Colonic mucosa (tissue), 4 donors: ENCODE results near the gene SLC8B1. TPM values are rescaled to one million over a fixed set of nuclear protein-coding genes. Genes with fewer than 3 reads are reported as not detected.

ENCODE experiments used
- DNase-seq: peaks from one replicate; pipeline ENCODE4 v3.0.0-alpha.2; 2020
- H3K27ac ChIP-seq: fragments of 200-600 bp; one replicate; pipeline ENCODE4 v1.8.0; 2021
- H3K27me3 ChIP-seq: fragments of 200-600 bp; one replicate; pipeline ENCODE4 v1.8.0; 2021
- H3K36me3 ChIP-seq: fragments of 200-600 bp; one replicate; pipeline ENCODE4 v1.8.0; 2021
- H3K4me1 ChIP-seq: fragments of 200-600 bp; one replicate; pipeline ENCODE4 v1.8.0; 2021; ENCODE audit warnings: mild to moderate bottlenecking
- H3K4me3 ChIP-seq: fragments of 200-600 bp; one replicate; pipeline ENCODE4 v1.8.0; 2021
- H3K9ac ChIP-seq, 2 donors: one replicate each; pipeline ENCODE4 v1.7.0; 2013; ENCODE audit warnings: control low read depth in 2 of 2, low read depth in 2 of 2, low read length in 2 of 2
- H3K9me3 ChIP-seq: fragments of 200-600 bp; one replicate; pipeline ENCODE4 v1.8.0; 2021
- intact Hi-C: fragments of 100-400 bp; cut with DNase I; formaldehyde crosslinking; loops from one replicate; pipeline ENCODE4 v1.14.1; 2022
- total RNA-seq, 2 donors: library from RNA; stranded (reverse); fragmentation: NEBNext Ultra II Directional in 1 of 2; extraction: Animal tissue kit (Norgen Biotek cat#: 25700) in 1 of 2; gene quantifications; one replicate each; pipeline ENCODE4 v1.2.1, GENCODE V29; 2021
- TF ChIP-seq, protein P1 (sequence below): fragments of 200-600 bp; IDR thresholded peaks from one replicate; pipeline ENCODE4 v1.8.0; 2022; ENCODE audit warnings: antibody characterized with exemption, mild to moderate bottlenecking
- donor health status: healthy.
- donor health status: DM: no; HTN: no; CAD: no.
- donor health status: DM: no; HTN: no; CAD: no.

The SLC8B1 gene
- total RNA-seq, 2 donors from 2014 or later = 34.3 to 44.1 TPM

DNA sequence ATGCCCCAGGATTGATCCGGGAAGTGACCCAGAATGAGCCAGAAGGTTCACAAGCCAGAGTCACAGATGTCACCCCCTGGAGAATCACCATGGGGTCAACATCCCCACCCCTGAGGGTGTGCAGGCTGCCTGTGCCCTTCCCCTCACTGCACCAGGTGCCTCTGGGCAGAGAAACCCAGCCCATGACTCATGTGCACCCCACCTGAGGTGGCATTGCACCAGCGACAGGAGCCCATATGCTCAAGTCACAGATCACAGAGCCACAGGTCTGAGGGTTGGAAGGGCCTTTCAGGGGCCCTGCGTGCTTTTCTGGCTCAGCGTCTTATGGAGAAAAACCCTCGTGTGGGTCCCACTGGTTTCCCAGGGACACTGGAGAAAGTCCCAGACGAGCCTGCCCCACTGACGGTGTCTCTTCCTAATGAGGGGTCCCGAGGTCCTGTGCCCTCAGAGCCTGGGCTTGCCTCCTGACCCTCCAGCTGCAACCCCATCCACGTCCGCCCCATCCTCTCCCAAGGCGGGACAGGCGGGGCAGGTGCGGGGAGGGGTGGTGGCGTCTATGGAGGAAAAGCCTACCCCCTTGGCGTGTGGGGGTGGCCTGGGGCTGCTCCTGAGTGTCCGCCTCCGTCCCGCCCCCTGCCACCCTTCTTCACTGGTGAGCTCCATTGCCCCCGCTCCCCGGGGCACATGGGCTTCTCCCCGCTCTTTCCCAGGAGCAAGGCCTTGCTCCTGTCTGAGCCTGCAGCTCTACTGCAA is 47.6 kb downstream of the SLC8B1 start:
- intact Hi-C loops = no loop called here
- Histone ChIP-seq H3K36me3 (peaks cover 22% of the 10 kb centered on the region), H3K27me3 (no peaks in the 10 kb centered on the region), H3K4me3 (no peak overlapping the region), H3K9ac (no peak overlapping the region), H3K4me1 (no peaks in the 10 kb centered on the region), H3K27ac (no peak overlapping the region), H3K9me3 (no peaks in the 10 kb centered on the region)
- DNase-seq = no peak
- TF ChIP-seq, protein P1, sequence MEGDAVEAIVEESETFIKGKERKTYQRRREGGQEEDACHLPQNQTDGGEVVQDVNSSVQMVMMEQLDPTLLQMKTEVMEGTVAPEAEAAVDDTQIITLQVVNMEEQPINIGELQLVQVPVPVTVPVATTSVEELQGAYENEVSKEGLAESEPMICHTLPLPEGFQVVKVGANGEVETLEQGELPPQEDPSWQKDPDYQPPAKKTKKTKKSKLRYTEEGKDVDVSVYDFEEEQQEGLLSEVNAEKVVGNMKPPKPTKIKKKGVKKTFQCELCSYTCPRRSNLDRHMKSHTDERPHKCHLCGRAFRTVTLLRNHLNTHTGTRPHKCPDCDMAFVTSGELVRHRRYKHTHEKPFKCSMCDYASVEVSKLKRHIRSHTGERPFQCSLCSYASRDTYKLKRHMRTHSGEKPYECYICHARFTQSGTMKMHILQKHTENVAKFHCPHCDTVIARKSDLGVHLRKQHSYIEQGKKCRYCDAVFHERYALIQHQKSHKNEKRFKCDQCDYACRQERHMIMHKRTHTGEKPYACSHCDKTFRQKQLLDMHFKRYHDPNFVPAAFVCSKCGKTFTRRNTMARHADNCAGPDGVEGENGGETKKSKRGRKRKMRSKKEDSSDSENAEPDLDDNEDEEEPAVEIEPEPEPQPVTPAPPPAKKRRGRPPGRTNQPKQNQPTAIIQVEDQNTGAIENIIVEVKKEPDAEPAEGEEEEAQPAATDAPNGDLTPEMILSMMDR = no peak

DNA sequence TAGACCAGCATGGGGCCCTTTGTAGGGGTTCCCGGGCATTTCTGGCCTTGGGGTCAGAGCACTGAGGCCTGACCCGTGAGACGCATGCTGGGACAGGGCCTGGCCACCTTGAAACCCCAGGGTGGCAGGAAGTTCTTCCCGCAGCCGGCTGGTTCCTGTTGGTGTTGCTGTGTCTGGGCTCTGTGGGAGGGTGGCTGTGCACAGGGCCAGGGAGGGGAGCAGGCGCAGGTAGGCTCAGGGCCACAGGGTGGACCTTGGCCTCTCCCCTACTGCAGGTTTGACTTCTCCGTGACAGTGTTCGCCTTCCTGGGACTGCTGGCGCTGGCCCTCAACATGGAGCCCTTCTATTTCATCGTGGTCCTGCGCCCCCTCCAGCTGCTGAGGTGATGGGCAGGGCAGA is 48.2 kb downstream of the SLC8B1 start:
- H3K27me3 ChIP-seq = no peaks in the 10 kb centered on the region
- no peak for DNase-seq
- H3K9ac ChIP-seq = no peak overlapping the region
- H3K4me1 ChIP-seq = no peaks in the 10 kb centered on the region
- TF ChIP-seq, protein P1 = no peak
- no peak overlapping the region for H3K4me3 ChIP-seq
- intact Hi-C loops = no loop called here
- H3K27ac ChIP-seq = no peak overlapping the region
- peaks cover 18% of the 10 kb centered on the region for H3K36me3 ChIP-seq
- H3K9me3 ChIP-seq = no peaks in the 10 kb centered on the region

DNA sequence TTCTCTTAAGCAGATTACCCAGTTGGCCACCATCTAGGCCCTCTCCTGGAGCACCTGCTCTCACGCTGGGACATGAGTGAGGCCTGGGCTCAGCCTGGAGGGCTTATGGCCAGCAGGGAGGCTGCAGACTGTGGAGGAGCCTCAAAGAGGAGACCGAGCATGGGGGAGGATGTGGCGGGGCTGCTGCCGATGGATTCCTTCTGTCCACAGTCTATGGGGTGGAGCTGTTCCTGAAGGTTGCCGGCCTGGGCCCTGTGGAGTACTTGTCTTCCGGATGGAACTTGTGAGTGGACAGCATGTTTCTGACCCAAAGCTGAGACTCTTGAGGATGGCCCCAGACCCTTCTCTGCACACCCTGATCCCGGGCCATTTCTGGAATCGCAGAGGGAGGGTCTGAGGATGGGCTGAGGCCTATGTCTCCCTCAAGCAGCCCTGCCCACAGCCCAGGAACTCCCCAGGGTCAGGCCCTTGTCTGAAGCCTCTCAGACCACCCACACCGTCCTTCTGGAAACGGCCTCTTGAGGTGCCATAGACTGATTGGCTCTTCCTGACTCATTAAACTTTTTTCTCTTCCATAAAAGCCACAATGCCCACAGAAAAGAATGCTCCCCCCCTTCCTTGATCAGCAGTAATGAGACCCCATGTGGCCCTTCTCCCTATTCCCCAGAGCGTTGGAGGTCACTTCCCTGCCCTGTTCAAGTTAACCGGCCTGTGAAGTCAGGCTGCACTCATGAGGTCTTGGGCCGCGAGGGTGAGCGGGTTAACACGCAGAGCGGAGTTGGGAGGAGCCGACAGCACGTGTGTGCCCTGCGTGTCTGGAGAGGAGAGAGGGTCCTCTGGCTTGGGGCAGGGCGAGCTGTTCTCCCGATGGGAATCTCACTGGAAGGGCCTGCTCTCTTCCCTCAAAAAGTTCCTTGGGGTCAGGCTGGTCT is 49.0 kb downstream of the SLC8B1 start:
- Histone ChIP-seq H3K27me3 (no peaks in the 10 kb centered on the region), H3K9ac (no peak overlapping the region), H3K36me3 (peaks cover 11% of the 10 kb centered on the region), H3K9me3 (no peaks in the 10 kb centered on the region), H3K27ac (no peak overlapping the region), H3K4me1 (no peaks in the 10 kb centered on the region), H3K4me3 (no peak overlapping the region)
- intact Hi-C loops = no loop called here
- TF ChIP-seq, protein P1 = no peak
- DNase-seq = no peak

DNA sequence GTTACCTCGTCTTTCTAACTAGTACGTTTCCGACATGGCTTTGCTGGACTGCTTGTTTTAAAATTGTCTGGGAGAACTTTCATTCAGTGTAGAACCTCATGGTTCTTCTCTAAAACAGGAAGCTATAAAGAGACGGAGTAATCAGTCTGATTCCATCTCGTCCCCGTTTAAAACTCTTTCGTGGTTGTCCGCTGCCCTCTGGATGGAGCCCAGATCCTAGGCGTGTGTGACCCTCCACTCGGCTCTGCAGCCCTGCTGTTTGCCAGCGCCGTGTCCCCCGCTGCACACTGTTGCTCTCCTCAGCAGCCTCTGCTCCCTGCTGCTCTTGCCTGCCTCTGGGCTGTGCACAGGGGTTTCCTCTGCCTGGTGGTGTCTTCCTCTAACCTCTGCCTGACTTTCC is 50.2 kb downstream of the SLC8B1 start:
- H3K36me3 ChIP-seq = peaks cover 7% of the 10 kb centered on the region
- H3K27me3 ChIP-seq = no peaks in the 10 kb centered on the region
- no peak for DNase-seq
- no peak overlapping the region for H3K9ac ChIP-seq
- TF ChIP-seq, protein P1 = no peak
- H3K4me3 ChIP-seq = no peak overlapping the region
- no peaks in the 10 kb centered on the region for H3K9me3 ChIP-seq
- no peak overlapping the region for H3K27ac ChIP-seq
- H3K4me1 ChIP-seq = no peaks in the 10 kb centered on the region
- intact Hi-C loops = no loop called here

DNA sequence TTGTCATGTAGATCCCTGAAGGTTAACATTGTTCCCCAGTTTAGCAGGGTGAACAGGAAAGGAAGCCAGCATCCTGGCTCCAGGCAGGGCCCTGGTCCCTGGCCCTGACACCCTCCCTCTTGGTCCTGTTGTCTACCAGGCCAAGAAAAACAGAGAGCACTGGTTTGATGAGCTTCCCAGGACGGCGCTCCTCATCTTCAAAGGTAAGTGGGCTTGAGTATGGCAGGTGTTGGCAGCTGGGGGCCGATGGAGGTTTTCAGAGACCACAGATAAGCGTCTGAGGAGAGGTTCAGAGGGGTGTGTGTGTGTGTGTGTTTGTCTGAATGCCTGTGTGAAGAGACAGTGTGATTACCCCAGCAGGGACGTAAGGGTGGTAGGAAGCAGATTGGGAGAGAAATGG is 56.3 kb downstream of the SLC8B1 start:
- intact Hi-C loops = no loop called here
- no peak overlapping the region for H3K4me3 ChIP-seq
- no peaks in the 10 kb centered on the region for H3K4me1 ChIP-seq
- DNase-seq = no peak
- no peak overlapping the region for H3K9ac ChIP-seq
- TF ChIP-seq, protein P1 = no peak
- no peaks in the 10 kb centered on the region for H3K36me3 ChIP-seq
- H3K27me3 ChIP-seq = no peaks in the 10 kb centered on the region
- no peak overlapping the region for H3K27ac ChIP-seq
- no peaks in the 10 kb centered on the region for H3K9me3 ChIP-seq
